Measurements from ENCODE around the gene ROPN1L.
A peak's percentile ranks its signal among the peaks of the same experiment; 100 is the strongest.

ROPN1L gene

DNA sequence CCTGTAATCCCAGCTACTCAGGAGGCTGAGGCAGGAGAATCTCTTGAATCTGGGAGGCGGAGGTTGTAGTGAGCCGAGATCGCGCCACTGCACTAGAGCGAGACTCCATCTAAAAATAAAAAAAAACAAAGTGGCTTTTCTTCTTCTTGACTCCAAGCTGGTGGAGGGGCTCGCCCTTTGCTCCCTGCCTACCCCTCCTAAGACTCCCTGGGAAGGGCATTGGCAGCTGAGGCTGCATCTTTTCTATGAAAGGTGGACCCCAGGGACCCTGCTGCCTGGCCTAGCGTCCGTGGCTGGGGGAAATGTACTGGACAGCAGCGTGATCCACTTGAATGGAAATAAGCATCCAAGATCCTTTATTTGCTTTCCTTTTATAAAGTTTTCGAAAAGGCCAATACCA is 24.0 kb downstream of the ROPN1L start:
- Histone ChIP-seq H3K4me3 (ENCODE audit: low read length in 2 of 2) (no peak overlapping the region), H3K4me2 (ENCODE audit: insufficient read depth, low read length, poor library complexity, severe bottlenecking) (no peak overlapping the region), H3K9ac (ENCODE audit: low read depth, low read length, poor library complexity) (no peak overlapping the region), H2BK120ac (ENCODE audit: low read depth, low read length) (no peak overlapping the region), H3K4me1 (ENCODE audit: control insufficient read depth in 2 of 2, insufficient read depth in 1 of 2, low read depth in 1 of 2, low read length in 2 of 2) (peaks cover 8% of the 10 kb centered on the region in 2 donors), H3K27ac (replicated peaks; ENCODE audit: low read length) (no peak overlapping the region), H3K9me3 (replicated peaks in 1 of 2; ENCODE audit: control insufficient read depth in 2 of 2, insufficient read depth in 1 of 2, low read depth in 1 of 2, low read length in 2 of 2) (no peaks in the 10 kb centered on the region), H2BK15ac (ENCODE audit: low read length) (no peak overlapping the region), H3K18ac (ENCODE audit: low read length) (peak overlapping the region; percentile 53), H2AK5ac (ENCODE audit: low read depth, low read length) (peak overlapping the region; percentile 65), H3K14ac (ENCODE audit: low read length) (no peak overlapping the region), H3K4ac (ENCODE audit: low read length) (no peak overlapping the region), H4K8ac (ENCODE audit: low read depth, low read length) (no peak overlapping the region), H2BK12ac (ENCODE audit: low read length) (no peak overlapping the region), H3K36me3 (replicated peaks in 1 of 2; ENCODE audit: control insufficient read depth in 2 of 2, insufficient read depth in 2 of 2, low read length in 2 of 2) (no peaks in the 10 kb centered on the region), H3K27me3 (ENCODE audit: control insufficient read depth in 3 of 3, insufficient read depth in 3 of 3, low read depth in 1 of 3, low read length in 3 of 3) (no peaks in the 10 kb centered on the region), H3K79me1 (ENCODE audit: low read depth, low read length) (no peaks in the 10 kb centered on the region), H2AFZ (ENCODE audit: low read length) (no peak overlapping the region), H2BK5ac (ENCODE audit: low read length) (no peak overlapping the region), H4K91ac (ENCODE audit: low read depth, low read length, poor library complexity) (no peak overlapping the region), H3K23ac (ENCODE audit: low read depth, low read length, poor library complexity) (no peak overlapping the region)
- DNase-seq (ENCODE audit: low spot score), result no peak
- WGBS, 2 donors (ENCODE audit: extremely low coverage in 2 of 2, insufficient read length in 2 of 2, insufficient replicate concordance in 1 of 2), result no CpG with 5 or more reads among the region's 10 CpGs

DNA sequence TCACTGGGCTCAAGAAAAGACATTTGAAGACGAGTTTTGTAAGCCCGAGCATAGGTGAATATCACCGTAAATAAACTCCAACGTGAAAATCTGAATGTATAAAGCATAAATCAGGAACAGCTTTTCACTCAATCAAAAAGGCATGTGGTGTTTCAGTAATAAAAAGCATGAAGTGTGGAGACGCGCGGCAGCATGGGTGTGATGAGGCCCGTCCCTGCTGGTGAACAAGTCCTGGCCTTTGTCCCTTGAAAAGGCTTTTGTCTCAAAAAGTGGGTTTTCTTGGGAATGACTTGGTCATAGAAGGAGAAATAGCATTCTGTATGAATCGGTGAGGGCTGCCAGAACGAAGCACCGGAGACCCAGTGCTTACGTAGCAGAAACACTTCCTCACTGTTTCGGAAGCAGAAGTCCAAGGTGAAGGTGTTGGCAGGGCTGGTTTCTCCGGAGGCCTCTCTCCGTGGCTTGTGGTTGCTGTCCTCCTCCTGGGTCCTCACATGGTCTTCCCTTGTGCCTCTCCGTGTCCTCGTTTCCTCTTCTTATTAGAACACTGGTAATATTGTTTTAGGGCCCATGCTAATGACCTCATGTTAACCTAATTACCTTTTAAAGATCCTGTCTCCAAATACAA is 24.9 kb downstream of the ROPN1L start:
- WGBS, 2 donors (ENCODE audit: extremely low coverage in 2 of 2, insufficient read length in 2 of 2, insufficient replicate concordance in 1 of 2), result no CpG with 5 or more reads among the region's 17 CpGs
- no peak overlapping the region for H3K27ac ChIP-seq (replicated peaks; ENCODE audit: low read length)
- no peak overlapping the region for H3K4ac ChIP-seq (ENCODE audit: low read length)
- no peaks in the 10 kb centered on the region for H3K27me3 ChIP-seq (ENCODE audit: control insufficient read depth in 3 of 3, insufficient read depth in 3 of 3, low read depth in 1 of 3, low read length in 3 of 3)
- no peak overlapping the region for H3K4me2 ChIP-seq (ENCODE audit: insufficient read depth, low read length, poor library complexity, severe bottlenecking)
- no peaks in the 10 kb centered on the region for H3K36me3 ChIP-seq (replicated peaks in 1 of 2; ENCODE audit: control insufficient read depth in 2 of 2, insufficient read depth in 2 of 2, low read length in 2 of 2)
- H4K91ac ChIP-seq (ENCODE audit: low read depth, low read length, poor library complexity), result no peak overlapping the region
- no peak overlapping the region for H3K23ac ChIP-seq (ENCODE audit: low read depth, low read length, poor library complexity)
- H3K4me1 ChIP-seq (ENCODE audit: control insufficient read depth in 2 of 2, insufficient read depth in 1 of 2, low read depth in 1 of 2, low read length in 2 of 2), result peaks cover 8% of the 10 kb centered on the region in 2 donors
- H2BK5ac ChIP-seq (ENCODE audit: low read length), result no peak overlapping the region
- no peaks in the 10 kb centered on the region for H3K79me1 ChIP-seq (ENCODE audit: low read depth, low read length)
- no peak overlapping the region for H2BK120ac ChIP-seq (ENCODE audit: low read depth, low read length)
- no peak overlapping the region for H3K9ac ChIP-seq (ENCODE audit: low read depth, low read length, poor library complexity)
- no peak overlapping the region for H4K8ac ChIP-seq (ENCODE audit: low read depth, low read length)
- H2BK15ac ChIP-seq (ENCODE audit: low read length), result no peak overlapping the region
- no peak overlapping the region for H2AK5ac ChIP-seq (ENCODE audit: low read depth, low read length)
- H3K14ac ChIP-seq (ENCODE audit: low read length), result no peak overlapping the region
- DNase-seq (ENCODE audit: low spot score), result no peak
- no peaks in the 10 kb centered on the region for H3K9me3 ChIP-seq (replicated peaks in 1 of 2; ENCODE audit: control insufficient read depth in 2 of 2, insufficient read depth in 1 of 2, low read depth in 1 of 2, low read length in 2 of 2)
- no peak overlapping the region for H3K18ac ChIP-seq (ENCODE audit: low read length)
- no peak overlapping the region for H3K4me3 ChIP-seq (ENCODE audit: low read length in 2 of 2)
- no peak overlapping the region for H2AFZ ChIP-seq (ENCODE audit: low read length)
- H2BK12ac ChIP-seq (ENCODE audit: low read length), result no peak overlapping the region

DNA sequence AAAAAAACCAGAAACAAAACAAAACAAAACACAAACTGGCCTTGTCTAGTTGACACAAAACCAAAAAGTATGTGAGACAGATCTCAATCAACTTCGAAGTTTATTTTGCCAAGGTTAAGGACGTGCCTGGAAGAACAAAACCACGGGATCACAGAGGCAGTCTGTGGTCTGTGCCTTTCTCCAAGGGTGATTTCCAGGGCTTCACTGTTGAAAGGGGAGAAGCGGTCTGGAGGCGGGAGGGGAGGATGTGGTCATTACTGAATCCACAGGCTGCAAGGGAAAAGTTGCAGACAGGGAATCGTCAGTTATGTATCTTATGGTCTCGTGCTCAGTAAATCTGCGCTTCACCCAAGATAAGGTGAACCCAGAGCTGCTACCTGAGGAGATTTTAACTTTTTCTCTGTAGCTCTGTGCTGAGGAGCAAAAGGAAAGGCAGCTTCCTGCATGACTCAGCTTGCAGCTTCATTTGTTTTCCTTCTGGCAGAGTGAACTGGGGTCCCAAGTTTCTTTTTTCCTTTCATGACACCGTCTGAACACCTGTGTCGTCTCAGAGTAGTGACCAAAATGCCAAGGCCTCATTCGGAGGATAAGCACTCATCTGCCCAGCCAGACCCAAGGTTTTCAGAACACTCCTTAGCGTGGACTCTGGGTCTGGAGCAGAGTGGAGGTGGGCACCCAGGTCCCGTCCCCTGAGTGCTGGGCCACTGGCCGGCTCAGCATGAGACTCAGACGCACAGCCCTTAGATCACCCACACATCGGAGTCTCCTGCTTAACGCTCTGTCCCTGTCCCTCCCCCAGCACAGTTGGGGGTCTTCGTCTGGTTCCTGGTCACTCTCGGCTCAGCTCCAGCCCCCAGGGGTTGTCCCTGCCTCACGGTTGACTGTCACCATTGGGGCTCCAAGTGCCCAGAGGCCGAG is 25.9 kb downstream of the ROPN1L start:
- peak overlapping the region; percentile 32 for H3K18ac ChIP-seq (ENCODE audit: low read length)
- no peak for DNase-seq (ENCODE audit: low spot score)
- no peak overlapping the region for H3K4me2 ChIP-seq (ENCODE audit: insufficient read depth, low read length, poor library complexity, severe bottlenecking)
- H3K27ac ChIP-seq (replicated peaks; ENCODE audit: low read length), result no peak overlapping the region
- H2AFZ ChIP-seq (ENCODE audit: low read length), result peak overlapping the region; percentile 84
- no peaks in the 10 kb centered on the region for H3K36me3 ChIP-seq (replicated peaks in 1 of 2; ENCODE audit: control insufficient read depth in 2 of 2, insufficient read depth in 2 of 2, low read length in 2 of 2)
- H4K91ac ChIP-seq (ENCODE audit: low read depth, low read length, poor library complexity), result no peak overlapping the region
- H3K4me1 ChIP-seq (ENCODE audit: control insufficient read depth in 2 of 2, insufficient read depth in 1 of 2, low read depth in 1 of 2, low read length in 2 of 2), result peaks cover 8% of the 10 kb centered on the region in 2 donors
- no peak overlapping the region for H3K14ac ChIP-seq (ENCODE audit: low read length)
- no peak overlapping the region for H3K9ac ChIP-seq (ENCODE audit: low read depth, low read length, poor library complexity)
- no peak overlapping the region for H3K4me3 ChIP-seq (ENCODE audit: low read length in 2 of 2)
- H2AK5ac ChIP-seq (ENCODE audit: low read depth, low read length), result no peak overlapping the region
- no peak overlapping the region for H2BK5ac ChIP-seq (ENCODE audit: low read length)
- H3K4ac ChIP-seq (ENCODE audit: low read length), result no peak overlapping the region
- H3K79me1 ChIP-seq (ENCODE audit: low read depth, low read length), result no peaks in the 10 kb centered on the region
- WGBS, 2 donors (ENCODE audit: extremely low coverage in 2 of 2, insufficient read length in 2 of 2, insufficient replicate concordance in 1 of 2), result no CpG with 5 or more reads among the region's 21 CpGs
- no peaks in the 10 kb centered on the region for H3K9me3 ChIP-seq (replicated peaks in 1 of 2; ENCODE audit: control insufficient read depth in 2 of 2, insufficient read depth in 1 of 2, low read depth in 1 of 2, low read length in 2 of 2)
- no peak overlapping the region for H2BK120ac ChIP-seq (ENCODE audit: low read depth, low read length)
- H3K23ac ChIP-seq (ENCODE audit: low read depth, low read length, poor library complexity), result no peak overlapping the region
- H2BK12ac ChIP-seq (ENCODE audit: low read length), result no peak overlapping the region
- no peaks in the 10 kb centered on the region for H3K27me3 ChIP-seq (ENCODE audit: control insufficient read depth in 3 of 3, insufficient read depth in 3 of 3, low read depth in 1 of 3, low read length in 3 of 3)
- peak overlapping the region; percentile 50 for H2BK15ac ChIP-seq (ENCODE audit: low read length)
- H4K8ac ChIP-seq (ENCODE audit: low read depth, low read length), result no peak overlapping the region

DNA sequence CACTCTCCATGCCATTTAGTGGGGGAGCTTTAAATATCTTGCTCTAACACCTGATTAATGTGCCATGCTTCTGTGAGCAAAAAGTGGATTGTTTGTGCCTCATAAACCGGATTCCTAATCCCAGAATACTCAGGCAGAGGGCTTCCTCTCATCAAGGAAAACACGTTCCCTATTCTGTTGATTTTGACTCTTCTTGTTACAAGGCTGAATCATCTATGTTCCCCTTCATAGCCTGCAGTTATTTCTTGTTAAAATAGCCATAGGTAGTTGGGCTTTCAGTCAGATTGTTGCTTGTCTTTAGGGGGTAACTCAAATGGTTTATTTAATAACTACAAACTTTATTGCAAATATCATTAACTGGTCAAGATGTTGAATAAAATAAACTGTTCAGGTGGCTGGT is 26.6 kb downstream of the ROPN1L start:
- Histone ChIP-seq H3K9me3 (replicated peaks in 1 of 2; ENCODE audit: control insufficient read depth in 2 of 2, insufficient read depth in 1 of 2, low read depth in 1 of 2, low read length in 2 of 2) (no peaks in the 10 kb centered on the region), H3K27ac (replicated peaks; ENCODE audit: low read length) (no peak overlapping the region), H4K8ac (ENCODE audit: low read depth, low read length) (no peak overlapping the region), H2AFZ (ENCODE audit: low read length) (peak overlapping the region; percentile 84), H3K4me1 (ENCODE audit: control insufficient read depth in 2 of 2, insufficient read depth in 1 of 2, low read depth in 1 of 2, low read length in 2 of 2) (peaks cover 8% of the 10 kb centered on the region in 2 donors), H2BK15ac (ENCODE audit: low read length) (no peak overlapping the region), H3K4me2 (ENCODE audit: insufficient read depth, low read length, poor library complexity, severe bottlenecking) (no peak overlapping the region), H2BK12ac (ENCODE audit: low read length) (no peak overlapping the region), H3K4me3 (ENCODE audit: low read length in 2 of 2) (no peak overlapping the region), H3K14ac (ENCODE audit: low read length) (no peak overlapping the region), H3K27me3 (ENCODE audit: control insufficient read depth in 3 of 3, insufficient read depth in 3 of 3, low read depth in 1 of 3, low read length in 3 of 3) (no peaks in the 10 kb centered on the region), H2BK5ac (ENCODE audit: low read length) (no peak overlapping the region), H2BK120ac (ENCODE audit: low read depth, low read length) (no peak overlapping the region), H3K79me1 (ENCODE audit: low read depth, low read length) (no peaks in the 10 kb centered on the region), H3K36me3 (replicated peaks in 1 of 2; ENCODE audit: control insufficient read depth in 2 of 2, insufficient read depth in 2 of 2, low read length in 2 of 2) (no peaks in the 10 kb centered on the region), H2AK5ac (ENCODE audit: low read depth, low read length) (no peak overlapping the region), H3K23ac (ENCODE audit: low read depth, low read length, poor library complexity) (no peak overlapping the region), H3K18ac (ENCODE audit: low read length) (no peak overlapping the region), H3K4ac (ENCODE audit: low read length) (no peak overlapping the region), H3K9ac (ENCODE audit: low read depth, low read length, poor library complexity) (no peak overlapping the region), H4K91ac (ENCODE audit: low read depth, low read length, poor library complexity) (no peak overlapping the region)
- no peak for DNase-seq (ENCODE audit: low spot score)
- WGBS, 2 donors (ENCODE audit: extremely low coverage in 2 of 2, insufficient read length in 2 of 2, insufficient replicate concordance in 1 of 2), result no CpG with 5 or more reads among the region's 2 CpGs
